Measurements from ENCODE around the gene CNKSR1. TPM values are rescaled to one million over a fixed set of nuclear protein-coding genes. Genes with fewer than 3 reads are reported as not detected.

CNKSR1 gene
- total RNA-seq, 4 donors from 2014 or later: 16.8 to 71.4 (median 45.0) TPM

DNA sequence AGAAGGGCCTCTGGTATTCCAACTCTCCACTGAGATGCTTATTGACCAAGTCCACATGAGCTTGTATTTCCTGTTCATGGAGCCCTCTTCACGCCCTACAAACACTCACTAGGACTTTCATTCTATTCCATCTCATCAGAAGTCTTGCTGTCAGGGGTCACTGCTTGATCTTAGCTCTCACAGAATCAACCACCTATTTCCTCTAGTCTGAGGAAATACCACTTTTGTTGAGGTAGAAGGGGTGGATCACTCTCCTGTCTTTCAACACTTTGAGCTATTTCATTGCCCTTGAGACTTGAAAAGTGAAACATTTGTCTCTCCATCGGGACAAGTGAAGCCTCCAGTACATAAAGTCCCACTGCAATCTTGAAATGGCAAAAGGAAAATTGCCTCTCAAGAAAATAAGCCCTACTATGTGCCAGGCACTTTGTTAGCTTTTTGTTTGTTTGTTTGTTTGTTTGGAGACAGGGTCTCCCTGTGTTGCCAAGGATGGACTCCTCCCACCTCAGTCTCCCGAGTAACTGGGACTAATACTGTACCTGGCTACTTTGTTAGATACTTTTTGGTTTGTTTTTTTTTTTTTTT, 38.2 kb upstream of the CNKSR1 start:
- DNase-seq (ENCODE audit: low spot score in 2 of 2): no peak
- no peak overlapping the region for H3K4me3 ChIP-seq (ENCODE audit: low read depth, poor library complexity, severe bottlenecking)
- WGBS, 2 donors: 74% methylated on average over 3 of the region's 3 CpGs
- intact Hi-C loops (cut with DNase I; ENCODE audit: low total_unique reads): no loop called here
- TF ChIP-seq, protein P1, sequence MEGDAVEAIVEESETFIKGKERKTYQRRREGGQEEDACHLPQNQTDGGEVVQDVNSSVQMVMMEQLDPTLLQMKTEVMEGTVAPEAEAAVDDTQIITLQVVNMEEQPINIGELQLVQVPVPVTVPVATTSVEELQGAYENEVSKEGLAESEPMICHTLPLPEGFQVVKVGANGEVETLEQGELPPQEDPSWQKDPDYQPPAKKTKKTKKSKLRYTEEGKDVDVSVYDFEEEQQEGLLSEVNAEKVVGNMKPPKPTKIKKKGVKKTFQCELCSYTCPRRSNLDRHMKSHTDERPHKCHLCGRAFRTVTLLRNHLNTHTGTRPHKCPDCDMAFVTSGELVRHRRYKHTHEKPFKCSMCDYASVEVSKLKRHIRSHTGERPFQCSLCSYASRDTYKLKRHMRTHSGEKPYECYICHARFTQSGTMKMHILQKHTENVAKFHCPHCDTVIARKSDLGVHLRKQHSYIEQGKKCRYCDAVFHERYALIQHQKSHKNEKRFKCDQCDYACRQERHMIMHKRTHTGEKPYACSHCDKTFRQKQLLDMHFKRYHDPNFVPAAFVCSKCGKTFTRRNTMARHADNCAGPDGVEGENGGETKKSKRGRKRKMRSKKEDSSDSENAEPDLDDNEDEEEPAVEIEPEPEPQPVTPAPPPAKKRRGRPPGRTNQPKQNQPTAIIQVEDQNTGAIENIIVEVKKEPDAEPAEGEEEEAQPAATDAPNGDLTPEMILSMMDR (IDR thresholded peaks at IDR 0.05): no peak
- no peak for TF ChIP-seq POLR2A (IDR thresholded peaks at IDR 0.05)

DNA sequence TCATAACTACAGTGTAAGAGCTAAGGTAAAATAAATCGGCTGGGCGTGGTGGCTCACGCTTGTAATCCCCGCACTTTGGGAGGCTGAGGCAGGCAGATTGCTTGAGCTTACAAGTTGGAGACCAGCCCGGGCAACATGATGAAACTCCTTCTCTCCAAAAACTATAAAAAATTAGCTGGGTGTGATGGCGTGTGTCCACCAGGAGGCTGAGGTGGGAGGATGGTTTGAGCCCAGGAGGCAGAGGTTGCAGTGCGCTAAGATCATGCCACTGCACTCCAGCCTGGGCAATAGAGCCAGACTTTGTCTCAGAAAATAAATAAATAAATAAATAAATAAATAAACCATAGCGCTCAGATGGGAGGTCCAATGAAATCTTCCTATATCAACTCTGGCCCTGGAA, 35.1 kb upstream of the CNKSR1 start:
- no peak overlapping the region for H3K4me3 ChIP-seq (ENCODE audit: low read depth, poor library complexity, severe bottlenecking)
- WGBS, 2 donors: 66% methylated on average over 8 of the region's 8 CpGs
- TF ChIP-seq, protein P1 (IDR thresholded peaks at IDR 0.05): no peak
- no peak for TF ChIP-seq POLR2A (IDR thresholded peaks at IDR 0.05)
- no peak for DNase-seq (ENCODE audit: low spot score in 2 of 2)
- intact Hi-C loops (cut with DNase I; ENCODE audit: low total_unique reads): no loop called here

DNA sequence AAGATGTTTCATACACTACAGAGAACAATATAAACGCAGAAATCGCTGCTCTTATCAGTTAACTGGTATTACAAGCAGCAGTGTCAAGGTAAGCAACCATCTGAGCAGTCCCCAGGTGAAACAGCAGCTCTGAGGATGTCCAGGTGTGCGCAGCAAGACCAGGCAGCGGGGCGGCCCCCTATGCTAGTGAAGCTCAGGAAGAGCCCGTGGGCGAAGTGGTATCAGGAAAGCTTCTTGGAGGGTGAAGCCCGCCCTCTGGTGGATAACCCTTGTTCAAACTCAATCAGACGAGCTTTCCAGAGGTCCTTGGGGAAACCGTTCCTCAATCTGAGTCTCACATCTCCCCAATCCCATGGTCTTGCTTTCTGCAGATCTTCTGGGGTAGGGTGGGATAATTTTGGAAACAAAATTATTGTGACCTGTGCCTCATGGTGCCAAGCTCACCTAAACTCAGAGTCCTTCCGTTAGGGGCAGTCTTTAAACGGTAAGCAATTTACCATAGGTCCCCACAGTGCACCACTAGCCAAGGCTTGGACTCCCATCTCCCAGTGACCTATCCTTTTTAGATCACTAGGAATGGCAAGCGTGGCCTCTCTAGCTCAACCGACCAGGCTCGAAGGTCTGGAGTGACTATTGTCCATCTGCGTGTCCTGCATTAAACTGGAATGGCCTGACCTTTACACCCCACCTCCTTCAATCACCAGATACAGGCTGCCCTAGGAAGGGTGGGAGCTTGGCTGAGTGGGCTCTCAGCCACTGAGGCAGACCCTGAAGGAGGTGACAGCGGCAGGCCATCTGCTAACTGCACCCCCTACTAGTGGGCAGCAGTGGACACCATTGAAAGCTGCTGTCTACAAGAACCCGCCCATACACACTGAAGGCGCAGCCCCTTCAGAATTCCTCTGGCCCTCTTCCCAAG, 32.0 kb upstream of the CNKSR1 start:
- WGBS, 2 donors: 27 to 30% methylated on average over 19 of the region's 19 CpGs
- DNase-seq (ENCODE audit: low spot score in 2 of 2): peak; percentile 80 to 95
- TF ChIP-seq, protein P1 (IDR thresholded peaks at IDR 0.05): peak in 1 of 3 donors; percentile 29
- no peak for TF ChIP-seq POLR2A (IDR thresholded peaks at IDR 0.05)
- H3K4me3 ChIP-seq (ENCODE audit: low read depth, poor library complexity, severe bottlenecking): no peak overlapping the region
- intact Hi-C loops (cut with DNase I; ENCODE audit: low total_unique reads): loop anchor here (2.0 kb wide), 1 partner anchor 40 kb away; no protein-coding TSS in a partner anchor

DNA sequence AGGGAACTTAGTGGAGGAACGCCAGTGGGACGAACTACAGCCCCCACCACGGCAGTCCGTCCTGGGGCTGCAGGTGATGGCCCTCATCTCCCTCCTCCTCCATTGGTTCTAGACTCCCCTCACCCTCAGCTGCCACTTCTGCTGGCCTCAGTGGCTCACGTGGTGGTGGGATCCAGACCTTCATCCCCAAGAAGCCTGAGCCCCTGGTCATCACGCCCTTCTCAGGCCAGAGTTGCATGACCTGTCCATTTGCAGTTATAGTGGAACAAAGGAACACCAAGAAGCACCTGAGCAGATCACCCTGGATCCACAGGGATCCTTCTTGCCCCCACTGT, 31.4 kb upstream of the CNKSR1 start:
- no peak overlapping the region for H3K4me3 ChIP-seq (ENCODE audit: low read depth, poor library complexity, severe bottlenecking)
- TF ChIP-seq, protein P1 (IDR thresholded peaks at IDR 0.05): no peak
- TF ChIP-seq POLR2A (IDR thresholded peaks at IDR 0.05): no peak
- DNase-seq (ENCODE audit: low spot score in 2 of 2): no peak
- intact Hi-C loops (cut with DNase I; ENCODE audit: low total_unique reads): loop anchor here (2.0 kb wide), 1 partner anchor 41 kb away; no protein-coding TSS in a partner anchor
- 48 to 51% methylated on average over 6 of the region's 6 CpGs for WGBS, 2 donors

DNA sequence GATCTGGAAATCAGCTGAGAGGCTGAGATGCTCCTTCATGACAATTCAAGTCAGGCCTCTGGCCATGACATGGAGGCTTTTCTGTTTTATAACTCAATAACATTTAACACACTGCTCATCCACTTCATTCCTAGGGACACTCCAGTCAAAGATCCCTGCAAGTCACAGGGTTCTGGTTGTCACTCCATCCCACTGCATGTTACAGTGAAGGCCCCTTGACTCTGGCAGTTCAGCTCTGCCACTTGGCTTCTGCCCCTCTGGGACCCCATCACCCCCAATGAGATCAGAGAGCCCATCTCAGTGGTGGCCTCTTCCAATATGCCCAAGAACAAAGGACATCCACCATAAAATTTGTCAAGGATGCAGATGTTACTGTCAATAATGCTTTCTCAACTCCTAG, 28.4 kb upstream of the CNKSR1 start:
- intact Hi-C loops (cut with DNase I; ENCODE audit: low total_unique reads): no loop called here
- peak in 1 of 2 donors; percentile 23 for DNase-seq (ENCODE audit: low spot score in 2 of 2)
- no peak for TF ChIP-seq POLR2A (IDR thresholded peaks at IDR 0.05)
- TF ChIP-seq, protein P1 (IDR thresholded peaks at IDR 0.05): no peak
- no peak overlapping the region for H3K4me3 ChIP-seq (ENCODE audit: low read depth, poor library complexity, severe bottlenecking)

Measured in lower leg skin (tissue), 4 donors.